Esophagus muscularis mucosa (tissue), 4 donors: ENCODE measurements around the gene OSBPL7. TPM values are rescaled to one million over a fixed set of nuclear protein-coding genes. Genes with fewer than 3 reads are reported as not detected.

ENCODE experiments used
- DNase-seq: peaks from one replicate; pipeline ENCODE4 v3.0.0-alpha.2; 2017; ENCODE audit errors: extremely low spot score
- H3K27ac ChIP-seq, 4 donors: fragments of 200-600 bp; sonication (generic); replicated peaks in 1 of 4; 1 replicate in 3 of 4; 2 replicates in 1 of 4; pipeline ENCODE4 v1.5.1; 2016 to 2019; ENCODE audit warnings: mild to moderate bottlenecking in 1 of 4
- H3K27me3 ChIP-seq, 4 donors: fragments of 200-600 bp; sonication (generic); one replicate each; pipeline versions ENCODE4 v1.5.1 to v1.6.0; 2016 to 2019
- H3K36me3 ChIP-seq, 4 donors: fragments of 200-600 bp; sonication (generic); one replicate each; pipeline ENCODE4 v1.5.1; 2016 to 2019
- H3K4me1 ChIP-seq, 4 donors: fragments of 200-600 bp; sonication (generic); one replicate each; pipeline ENCODE4 v1.5.1; 2016 to 2019
- H3K4me3 ChIP-seq, 4 donors: fragments of 200-600 bp; sonication (generic); 1 replicate in 2 of 4; 2 replicates in 2 of 4; pipeline ENCODE4 v1.5.1; 2016 to 2019; ENCODE audit warnings: mild to moderate bottlenecking in 4 of 4, moderate library complexity in 1 of 4
- H3K9me3 ChIP-seq, 4 donors: fragments of 200-600 bp; sonication (generic); 1 replicate in 3 of 4; 2 replicates in 1 of 4; pipeline ENCODE4 v1.5.1; 2016 to 2019
- EP300 ChIP-seq: sonication (generic); formaldehyde crosslinking; IDR thresholded peaks from one replicate; pipeline ENCODE4 v1.6.1; 2017; ENCODE audit warnings: antibody characterized with exemption
- POLR2A ChIP-seq: fragments of 450-650 bp; IDR thresholded peaks from one replicate; pipeline ENCODE4 v1.6.1; 2017; ENCODE audit warnings: antibody characterized with exemption, moderate library complexity, mild to moderate bottlenecking, low read depth
- POLR2AphosphoS5 ChIP-seq, 2 donors: sonication (generic); formaldehyde crosslinking; IDR thresholded peaks; one replicate each; pipeline ENCODE4 v1.6.1; 2017; ENCODE audit warnings: antibody characterized with exemption in 2 of 2
- WGBS: methylation state at CpG from one replicate; pipeline ENCODE4 v1.1.5; 2018; 5-methylcytosine and 5-hydroxymethylcytosine counted together
- intact Hi-C: fragments of 100-400 bp; cut with DNase I; formaldehyde crosslinking; loops from one replicate; pipeline ENCODE4 v1.15.1; 2023
- total RNA-seq, 4 donors: library from RNA; depleted of rRNA; stranded (reverse); fragments of >200 nt; gene quantifications; one replicate each; pipeline versions ENCODE4 v1.1.0 to v1.2.1, GENCODE V29; 2016
- TF ChIP-seq, protein P1 (sequence below), 3 experiments: fragments of 200-600 bp in 2 of 3; fragments of 450-650 bp in 1 of 3; sonication (generic) in 2 of 3; IDR thresholded peaks; one replicate each; pipeline ENCODE4 v1.5.1; 2017 to 2019; ENCODE audit warnings: antibody characterized with exemption in 3 of 3, mild to moderate bottlenecking in 2 of 3, moderate library complexity in 1 of 3

The OSBPL7 gene
- total RNA-seq, 4 donors from 2014 or later = 2.0 to 8.4 (median 4.7) TPM

DNA sequence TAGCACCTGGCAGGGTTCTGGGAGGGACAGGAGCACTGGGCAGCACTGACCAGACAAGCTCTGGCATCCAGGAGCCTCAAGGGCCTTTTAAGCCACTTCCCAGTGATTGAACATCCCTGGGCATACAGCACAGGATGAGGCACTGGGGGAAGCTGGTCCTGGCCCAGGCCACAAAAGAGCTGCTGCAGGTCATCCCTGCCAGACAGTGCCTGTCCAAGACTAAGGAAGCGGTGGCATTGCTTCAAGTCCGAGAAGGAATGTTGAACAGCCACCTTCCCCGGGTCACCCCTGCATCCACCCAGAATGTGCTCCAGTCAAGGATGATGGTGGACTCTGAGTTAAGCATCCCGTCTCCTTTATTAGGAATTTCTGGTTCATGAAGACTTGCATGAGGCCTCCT, 1.2 kb upstream of the OSBPL7 start:
- no peak overlapping the region for H3K4me3 ChIP-seq
- H3K27ac ChIP-seq = no peak overlapping the region
- peaks cover 22 to 29% (median 23%) of the 10 kb centered on the region in 4 donors for H3K4me1 ChIP-seq
- H3K9me3 ChIP-seq = no peaks in the 10 kb centered on the region
- TF ChIP-seq EP300 (no peak), POLR2AphosphoS5 (IDR thresholded peaks at IDR 0.05) (no peak), POLR2A (no peak)
- TF ChIP-seq, protein P1, sequence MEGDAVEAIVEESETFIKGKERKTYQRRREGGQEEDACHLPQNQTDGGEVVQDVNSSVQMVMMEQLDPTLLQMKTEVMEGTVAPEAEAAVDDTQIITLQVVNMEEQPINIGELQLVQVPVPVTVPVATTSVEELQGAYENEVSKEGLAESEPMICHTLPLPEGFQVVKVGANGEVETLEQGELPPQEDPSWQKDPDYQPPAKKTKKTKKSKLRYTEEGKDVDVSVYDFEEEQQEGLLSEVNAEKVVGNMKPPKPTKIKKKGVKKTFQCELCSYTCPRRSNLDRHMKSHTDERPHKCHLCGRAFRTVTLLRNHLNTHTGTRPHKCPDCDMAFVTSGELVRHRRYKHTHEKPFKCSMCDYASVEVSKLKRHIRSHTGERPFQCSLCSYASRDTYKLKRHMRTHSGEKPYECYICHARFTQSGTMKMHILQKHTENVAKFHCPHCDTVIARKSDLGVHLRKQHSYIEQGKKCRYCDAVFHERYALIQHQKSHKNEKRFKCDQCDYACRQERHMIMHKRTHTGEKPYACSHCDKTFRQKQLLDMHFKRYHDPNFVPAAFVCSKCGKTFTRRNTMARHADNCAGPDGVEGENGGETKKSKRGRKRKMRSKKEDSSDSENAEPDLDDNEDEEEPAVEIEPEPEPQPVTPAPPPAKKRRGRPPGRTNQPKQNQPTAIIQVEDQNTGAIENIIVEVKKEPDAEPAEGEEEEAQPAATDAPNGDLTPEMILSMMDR (IDR thresholded peaks at IDR 0.05) = no peak
- peaks cover 35 to 66% (median 62%) of the 10 kb centered on the region in 4 donors for H3K36me3 ChIP-seq
- intact Hi-C loops = no loop called here
- WGBS = 80% methylated on average over 1 of the region's 4 CpGs
- H3K27me3 ChIP-seq = no peaks in the 10 kb centered on the region
- DNase-seq = no peak

DNA sequence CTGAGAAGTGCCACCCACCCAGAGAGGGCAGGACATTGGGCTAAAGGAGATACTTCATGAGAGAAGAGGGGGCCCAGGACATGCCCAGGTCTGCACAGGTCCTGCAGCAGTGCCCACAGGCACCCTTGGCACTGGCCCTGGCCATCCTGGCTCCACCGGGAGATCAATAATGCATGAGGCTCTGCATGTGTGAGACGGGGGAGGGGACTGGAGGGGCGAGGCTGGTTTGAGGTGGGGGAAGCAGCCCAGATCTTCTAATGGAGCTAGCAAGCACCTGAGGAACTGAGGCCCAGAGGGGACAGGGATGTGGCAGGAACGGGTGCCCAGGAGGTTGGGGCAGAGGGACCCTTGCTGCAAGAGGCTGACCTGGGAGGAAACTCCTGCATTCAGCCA, 567 bp downstream of the OSBPL7 start:
- peaks cover 20 to 66% (median 63%) of the 10 kb centered on the region in 4 donors for H3K36me3 ChIP-seq
- intact Hi-C loops = no loop called here
- no peak for TF ChIP-seq EP300
- TF ChIP-seq POLR2A = no peak
- TF ChIP-seq POLR2AphosphoS5 (IDR thresholded peaks at IDR 0.05) = no peak
- TF ChIP-seq, protein P1 (IDR thresholded peaks at IDR 0.05) = no peak

DNA sequence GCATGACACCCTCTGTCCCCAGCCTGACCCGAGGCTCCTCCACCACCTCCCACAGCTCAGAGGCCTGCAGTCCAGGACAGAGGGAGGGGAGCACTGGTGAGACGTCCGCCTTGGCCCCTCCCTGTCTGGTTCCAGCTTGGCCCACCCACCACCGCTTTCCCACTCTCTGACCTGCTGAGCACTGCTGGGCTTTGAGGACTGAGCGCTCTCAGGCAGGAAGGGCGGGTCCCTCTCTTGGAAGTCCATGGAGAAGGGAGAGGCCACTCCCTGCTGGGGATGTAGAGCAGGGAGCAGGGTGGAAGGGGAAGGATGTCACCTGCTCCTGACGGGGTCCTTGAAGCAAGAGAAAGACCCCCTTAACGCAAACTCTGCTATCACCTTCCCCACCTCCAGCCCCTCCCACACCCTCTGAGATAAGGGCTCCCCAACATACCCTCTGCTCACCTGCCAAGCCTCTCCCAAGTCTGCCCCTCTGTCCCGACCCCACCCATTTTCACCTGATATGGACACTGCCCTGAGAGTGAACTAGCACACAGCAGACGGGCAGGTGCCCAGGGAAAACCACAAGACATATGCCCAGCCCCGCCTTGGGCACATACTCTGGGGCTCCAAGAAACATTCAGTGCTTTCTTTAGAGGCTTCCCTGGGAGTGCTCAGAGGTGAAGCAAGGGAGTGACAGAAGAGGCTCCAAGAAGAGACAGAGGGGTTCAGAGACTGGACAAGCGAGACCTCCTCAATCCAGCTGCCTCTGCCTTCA, 1.4 kb downstream of the OSBPL7 start:
- intact Hi-C loops = no loop called here
- Histone ChIP-seq H3K27ac (no peak overlapping the region), H3K36me3 (peaks cover 14 to 66% (median 63%) of the 10 kb centered on the region in 4 donors), H3K4me3 (no peak overlapping the region), H3K4me1 (peaks cover 22 to 29% (median 23%) of the 10 kb centered on the region in 4 donors), H3K27me3 (no peaks in the 10 kb centered on the region), H3K9me3 (no peaks in the 10 kb centered on the region)
- DNase-seq = no peak
- TF ChIP-seq, protein P1 (IDR thresholded peaks at IDR 0.05) = no peak
- TF ChIP-seq POLR2A = no peak
- no peak for TF ChIP-seq EP300
- no peak for TF ChIP-seq POLR2AphosphoS5 (IDR thresholded peaks at IDR 0.05)
- 75% methylated on average over 11 of the region's 12 CpGs for WGBS

More for the DNA sequence above, 567 bp downstream of the OSBPL7 start:
- Histone ChIP-seq H3K27ac (peak overlapping the region; percentile 47 to 60 (median 56)), H3K4me1 (peaks cover 22 to 29% (median 23%) of the 10 kb centered on the region in 4 donors), H3K9me3 (no peaks in the 10 kb centered on the region), H3K4me3 (peak overlapping the region; percentile 58 to 65 (median 59)), H3K27me3 (no peaks in the 10 kb centered on the region)
- 0% methylated on average over 4 of the region's 4 CpGs for WGBS
- DNase-seq = no peak

DNA sequence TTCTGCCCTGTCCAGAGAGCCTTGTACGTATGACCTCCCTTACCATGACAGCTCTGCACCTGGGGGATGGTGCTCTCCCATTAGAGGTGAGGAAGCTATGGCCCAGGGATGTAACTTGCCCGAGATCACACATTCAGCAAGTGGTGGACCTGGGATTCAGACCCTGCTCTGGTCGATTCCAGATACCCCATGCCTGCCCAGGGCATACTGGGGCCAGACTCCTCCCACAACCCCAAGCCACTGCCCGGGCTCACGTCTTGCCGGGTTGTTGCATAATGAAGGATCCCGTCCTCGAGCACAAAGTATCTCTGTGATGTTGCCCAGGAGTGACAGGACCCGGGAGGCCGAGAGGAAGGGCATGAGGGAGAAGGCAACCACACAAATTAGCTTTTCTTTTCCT, 2.1 kb downstream of the OSBPL7 start:
- WGBS = 74% methylated on average over 8 of the region's 10 CpGs
- H3K27me3 ChIP-seq = no peaks in the 10 kb centered on the region
- H3K4me3 ChIP-seq = no peak overlapping the region

More for the DNA sequence above, 2.1 kb downstream of the OSBPL7 start:
- no peak for DNase-seq
- Histone ChIP-seq H3K36me3 (peaks cover 11 to 67% (median 65%) of the 10 kb centered on the region in 4 donors), H3K9me3 (no peaks in the 10 kb centered on the region), H3K4me1 (peaks cover 22 to 29% (median 23%) of the 10 kb centered on the region in 4 donors), H3K27ac (no peak overlapping the region)
- TF ChIP-seq POLR2A = no peak
- TF ChIP-seq EP300 = no peak
- TF ChIP-seq, protein P1 (IDR thresholded peaks at IDR 0.05) = no peak
- TF ChIP-seq POLR2AphosphoS5 (IDR thresholded peaks at IDR 0.05) = no peak
- intact Hi-C loops = no loop called here
